ENCODE data around the gene RAB17.

The RAB17 gene

GRCh38 chr2:237590272-237591140 is at the start of gene RAB17:
TSS of gene RAB17 (minus strand) at chr2:237590734. CDS start at chr2:237586154, 4,580 bp downstream.
- DNase-seq (ENCODE audit: low read depth, low spot score) = peak; percentile 69

GRCh38 chr2:237639836-237640220 is 49.3 kb upstream of the RAB17 start:
- DNase-seq (ENCODE audit: low read depth, low spot score) = no peak

- no peak for DNase-seq (ENCODE audit: low read depth, low spot score)
Measured at GRCh38 chr2:237639052-237639835, 48.7 kb upstream of the RAB17 start.

GRCh38 chr2:237638176-237638575 is 47.6 kb upstream of the RAB17 start:
- no peak for DNase-seq (ENCODE audit: low read depth, low spot score)

GRCh38 chr2:237637429-237638135 is 47.0 kb upstream of the RAB17 start:
- DNase-seq (ENCODE audit: low read depth, low spot score) = no peak

- no peak for DNase-seq (ENCODE audit: low read depth, low spot score)
Measured at GRCh38 chr2:237636578-237636977, 46.0 kb upstream of the RAB17 start.

GRCh38 chr2:237633061-237633561 is 42.6 kb upstream of the RAB17 start:
- DNase-seq (ENCODE audit: low read depth, low spot score) = no peak

GRCh38 chr2:237631801-237632585 is 41.5 kb upstream of the RAB17 start:
- no peak for DNase-seq (ENCODE audit: low read depth, low spot score)

- DNase-seq (ENCODE audit: low read depth, low spot score) = no peak
Measured at GRCh38 chr2:237631007-237631785, 40.7 kb upstream of the RAB17 start.

GRCh38 chr2:237630216-237631000 is 39.9 kb upstream of the RAB17 start:
- peak; percentile 82 for DNase-seq (ENCODE audit: low read depth, low spot score)

- no peak for DNase-seq (ENCODE audit: low read depth, low spot score)
Measured at GRCh38 chr2:237629739-237630138, 39.2 kb upstream of the RAB17 start.

GRCh38 chr2:237629188-237629534 is 38.6 kb upstream of the RAB17 start:
- no peak for DNase-seq (ENCODE audit: low read depth, low spot score)

- DNase-seq (ENCODE audit: low read depth, low spot score) = no peak
Measured at GRCh38 chr2:237628247-237629187, 38.0 kb upstream of the RAB17 start.

GRCh38 chr2:237627441-237628246 is 37.1 kb upstream of the RAB17 start, which contains the start of gene LRRFIP1:
TSS of gene LRRFIP1 (plus strand) at chr2:237627587. CDS start at chr2:237627645, 58 bp downstream.
- DNase-seq (ENCODE audit: low read depth, low spot score) = no peak

GRCh38 chr2:237626813-237627440 is 36.4 kb upstream of the RAB17 start:
- peak; percentile 14 for DNase-seq (ENCODE audit: low read depth, low spot score)

- DNase-seq (ENCODE audit: low read depth, low spot score) = no peak
Measured at GRCh38 chr2:237625777-237626176, 35.2 kb upstream of the RAB17 start.

GRCh38 chr2:237625216-237625705 is 34.7 kb upstream of the RAB17 start:
- DNase-seq (ENCODE audit: low read depth, low spot score) = no peak
